ENCODE data around the gene SATB2.

- TF ChIP-seq CTCF (IDR thresholded peaks at IDR 0.05) (no peak), POLR2A (IDR thresholded peaks at IDR 0.05) (no peak)
These were observed 27.5 kb downstream of the SATB2 start for GRCh38 chr2:199430214-199430613.

Measured in lower leg skin (tissue), 3 donors.